ENCODE results near the gene PFKFB4. TPM values are rescaled to one million over a fixed set of nuclear protein-coding genes. Genes with fewer than 3 reads are reported as not detected.

The PFKFB4 gene
- total and polyA plus RNA-seq, 2 donors (not counting 1 experiment from before 2014, with no cell fraction given) = 1.3 to 3.3 TPM

GRCh38 chr3:48477959-48478520 lies 78.6 kb downstream of the PFKFB4 start:
- TF ChIP-seq EZH2 (IDR thresholded peaks at IDR 0.05; ENCODE audit: borderline replicate concordance, insufficient read depth, low read depth, low read length, poor library complexity, severe bottlenecking) (no peak), CTCF (IDR thresholded peaks at IDR 0.05) (no peak)
- ChIA-PET POLR2A (interaction anchor here (1.9 kb wide), 1 partner anchor 12 kb away, joined by 9 read pairs; a partner anchor contains a TSS), CTCF (interaction anchor here (3.0 to 17.7 kb wide), 3 partner anchors 11 to 42 kb away, joined by 12 to 240 read pairs (median 14); partner anchors contain the start of gene SHISA5)
- Histone ChIP-seq H3K36me3 (replicated peaks in 1 of 2; ENCODE audit: control extremely low read depth in 1 of 2, control insufficient read depth in 1 of 2, extremely low read depth in 1 of 2, insufficient read depth in 2 of 2, low read length in 1 of 2) (peaks cover 0 to 2% of the 10 kb centered on the region in 2 experiments), H3K9me3 (ENCODE audit: control extremely low read depth in 1 of 3, control insufficient read depth in 2 of 3, insufficient read depth in 1 of 3, low read length in 2 of 3) (no peaks in the 10 kb centered on the region), H3K4me1 (ENCODE audit: control insufficient read depth in 2 of 2, insufficient read depth in 2 of 2, low read length in 2 of 2) (peaks cover 44 to 52% of the 10 kb centered on the region in 2 donors), H3K4me3 (ENCODE audit: control extremely low read depth in 1 of 5, extremely low read depth in 1 of 5, insufficient read depth in 1 of 5, low read depth in 2 of 5, low read length in 4 of 5) (peak overlapping the region in 3 of 5 experiments; percentile 43 to 52 (median 46)), H3K79me2 (ENCODE audit: control insufficient read depth, insufficient read depth, low read length) (peaks cover 51% of the 10 kb centered on the region), H3K27ac (ENCODE audit: low read length in 2 of 2) (peak overlapping the region; percentile 85 to 89), H4K20me1 (ENCODE audit: control insufficient read depth, insufficient read depth, low read length, poor library complexity, severe bottlenecking) (no peaks in the 10 kb centered on the region), H3K27me3 (replicated peaks in 1 of 4; ENCODE audit: control extremely low read depth in 1 of 4, control insufficient read depth in 3 of 4, insufficient read depth in 4 of 4, low read length in 3 of 4) (no peaks in the 10 kb centered on the region), H3K9ac (ENCODE audit: low read length) (peak overlapping the region; percentile 46), H3K4me2 (replicated peaks; ENCODE audit: low read depth, low read length, poor library complexity, severe bottlenecking) (peak overlapping the region; percentile 63), H2AFZ (ENCODE audit: insufficient read depth, low read depth, low read length, poor library complexity, severe bottlenecking) (peak overlapping the region; percentile 83)
- ATAC-seq (ENCODE audit: low read depth) (no peak), DNase-seq (peak; percentile 29)
- H3K4me3 Mint-ChIP-seq = peak overlapping the region; percentile 86
- intact Hi-C loops (cut with micrococcal nuclease) = no loop called here
- H3K27ac Mint-ChIP-seq = peak overlapping the region; percentile 99
- H3K9me3 Mint-ChIP-seq (ENCODE audit: insufficient read depth) = no peaks in the 10 kb centered on the region
- H3K27me3 Mint-ChIP-seq = no peaks in the 10 kb centered on the region
- H3K4me1 Mint-ChIP-seq = peaks cover 51% of the 10 kb centered on the region
- 89% methylated on average over 7 of the region's 9 CpGs for WGBS (ENCODE audit: insufficient coverage)

GRCh38 chr3:48476426-48477053 lies 80.1 kb downstream of the PFKFB4 start:
- Histone ChIP-seq H3K4me3 (ENCODE audit: control extremely low read depth in 1 of 5, extremely low read depth in 1 of 5, insufficient read depth in 1 of 5, low read depth in 2 of 5, low read length in 4 of 5) (peak overlapping the region in 1 of 5 experiments; percentile 7), H3K27ac (ENCODE audit: low read length in 2 of 2) (peak overlapping the region; percentile 42 to 85), H3K9ac (ENCODE audit: low read length) (peak overlapping the region; percentile 15), H3K4me1 (ENCODE audit: control insufficient read depth in 2 of 2, insufficient read depth in 2 of 2, low read length in 2 of 2) (peaks cover 49 to 62% of the 10 kb centered on the region in 2 donors), H3K36me3 (replicated peaks in 1 of 2; ENCODE audit: control extremely low read depth in 1 of 2, control insufficient read depth in 1 of 2, extremely low read depth in 1 of 2, insufficient read depth in 2 of 2, low read length in 1 of 2) (peaks cover 0 to 2% of the 10 kb centered on the region in 2 experiments), H3K27me3 (replicated peaks in 1 of 4; ENCODE audit: control extremely low read depth in 1 of 4, control insufficient read depth in 3 of 4, insufficient read depth in 4 of 4, low read length in 3 of 4) (no peaks in the 10 kb centered on the region), H3K9me3 (ENCODE audit: control extremely low read depth in 1 of 3, control insufficient read depth in 2 of 3, insufficient read depth in 1 of 3, low read length in 2 of 3) (no peaks in the 10 kb centered on the region), H3K79me2 (ENCODE audit: control insufficient read depth, insufficient read depth, low read length) (peaks cover 64% of the 10 kb centered on the region), H2AFZ (ENCODE audit: insufficient read depth, low read depth, low read length, poor library complexity, severe bottlenecking) (peak overlapping the region; percentile 42), H3K4me2 (replicated peaks; ENCODE audit: low read depth, low read length, poor library complexity, severe bottlenecking) (peak overlapping the region; percentile 63), H4K20me1 (ENCODE audit: control insufficient read depth, insufficient read depth, low read length, poor library complexity, severe bottlenecking) (no peaks in the 10 kb centered on the region)
- Mint-ChIP-seq H3K4me3 (peak overlapping the region; percentile 23), H3K9me3 (ENCODE audit: insufficient read depth) (no peaks in the 10 kb centered on the region), H3K4me1 (peaks cover 56% of the 10 kb centered on the region), H3K27ac (peak overlapping the region; percentile 99), H3K27me3 (no peaks in the 10 kb centered on the region)
- CTCF ChIA-PET = interaction anchor here (0.5 to 17.7 kb wide), 6 partner anchors 8 to 342 kb away, joined by 3 to 240 read pairs (median 8); partner anchors contain the start of gene SHISA5
- POLR2A ChIA-PET = interaction anchor here (0.5 to 1.4 kb wide), 5 partner anchors 10 to 423 kb away, joined by 3 to 6 read pairs (median 3); partner anchors contain the start of gene ATRIP
- intact Hi-C loops (cut with micrococcal nuclease) = no loop called here
- TF ChIP-seq EZH2 (IDR thresholded peaks at IDR 0.05; ENCODE audit: borderline replicate concordance, insufficient read depth, low read depth, low read length, poor library complexity, severe bottlenecking) (no peak), CTCF (IDR thresholded peaks at IDR 0.05) (no peak)
- ATAC-seq (ENCODE audit: low read depth) = no peak
- WGBS (ENCODE audit: insufficient coverage) = 43% methylated on average over 9 of the region's 9 CpGs
- peak; percentile 29 for DNase-seq

Measured in B cell (primary cell).